Endothelial cell of umbilical vein (primary cell): ENCODE data around the gene SRA1.

Experiments used
- TF ChIP-seq, protein P1 (sequence below), 2 donors: IDR thresholded peaks; 1 replicate in 1 of 2; 2 replicates in 1 of 2; pipeline ENCODE4 v1.5.1; 2011; ENCODE audit warnings: low read length in 2 of 2, mild to moderate bottlenecking in 2 of 2, moderate library complexity in 2 of 2, control low read depth in 1 of 2, inconsistent platforms in 1 of 2, low read depth in 1 of 2; ENCODE audit not compliant: insufficient read depth in 1 of 2; ENCODE audit errors: extremely low read depth in 1 of 2
- TF ChIP-seq, protein P2 (sequence below): IDR thresholded peaks from 2 replicates; pipeline ENCODE4 v1.6.1; 2011; ENCODE audit not compliant: insufficient read depth, insufficient read length

- TF ChIP-seq, protein P1, sequence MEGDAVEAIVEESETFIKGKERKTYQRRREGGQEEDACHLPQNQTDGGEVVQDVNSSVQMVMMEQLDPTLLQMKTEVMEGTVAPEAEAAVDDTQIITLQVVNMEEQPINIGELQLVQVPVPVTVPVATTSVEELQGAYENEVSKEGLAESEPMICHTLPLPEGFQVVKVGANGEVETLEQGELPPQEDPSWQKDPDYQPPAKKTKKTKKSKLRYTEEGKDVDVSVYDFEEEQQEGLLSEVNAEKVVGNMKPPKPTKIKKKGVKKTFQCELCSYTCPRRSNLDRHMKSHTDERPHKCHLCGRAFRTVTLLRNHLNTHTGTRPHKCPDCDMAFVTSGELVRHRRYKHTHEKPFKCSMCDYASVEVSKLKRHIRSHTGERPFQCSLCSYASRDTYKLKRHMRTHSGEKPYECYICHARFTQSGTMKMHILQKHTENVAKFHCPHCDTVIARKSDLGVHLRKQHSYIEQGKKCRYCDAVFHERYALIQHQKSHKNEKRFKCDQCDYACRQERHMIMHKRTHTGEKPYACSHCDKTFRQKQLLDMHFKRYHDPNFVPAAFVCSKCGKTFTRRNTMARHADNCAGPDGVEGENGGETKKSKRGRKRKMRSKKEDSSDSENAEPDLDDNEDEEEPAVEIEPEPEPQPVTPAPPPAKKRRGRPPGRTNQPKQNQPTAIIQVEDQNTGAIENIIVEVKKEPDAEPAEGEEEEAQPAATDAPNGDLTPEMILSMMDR (IDR thresholded peaks at IDR 0.05; ENCODE audit: extremely low read depth in 1 of 2, insufficient read depth in 1 of 2, low read depth in 1 of 2, low read length in 2 of 2), result no peak
- TF ChIP-seq, protein P2, sequence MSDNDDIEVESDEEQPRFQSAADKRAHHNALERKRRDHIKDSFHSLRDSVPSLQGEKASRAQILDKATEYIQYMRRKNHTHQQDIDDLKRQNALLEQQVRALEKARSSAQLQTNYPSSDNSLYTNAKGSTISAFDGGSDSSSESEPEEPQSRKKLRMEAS, result no peak
Observed at GRCh38 chr5:140594169-140594568, 36.9 kb upstream of the SRA1 start.
